GM18520 (cell line): ENCODE results near the gene GALNT15.

Experiments used
- ATAC-seq: cut with Tn5 transposase; IDR thresholded peaks from one replicate; pipeline ENCODE4 v1.9.1; 2021; ENCODE audit not compliant: unreplicated experiment

The GALNT15 gene

GRCh38 chr3:16222547-16222946 is 48.1 kb downstream of the GALNT15 start:
- ATAC-seq: no peak

DNA sequence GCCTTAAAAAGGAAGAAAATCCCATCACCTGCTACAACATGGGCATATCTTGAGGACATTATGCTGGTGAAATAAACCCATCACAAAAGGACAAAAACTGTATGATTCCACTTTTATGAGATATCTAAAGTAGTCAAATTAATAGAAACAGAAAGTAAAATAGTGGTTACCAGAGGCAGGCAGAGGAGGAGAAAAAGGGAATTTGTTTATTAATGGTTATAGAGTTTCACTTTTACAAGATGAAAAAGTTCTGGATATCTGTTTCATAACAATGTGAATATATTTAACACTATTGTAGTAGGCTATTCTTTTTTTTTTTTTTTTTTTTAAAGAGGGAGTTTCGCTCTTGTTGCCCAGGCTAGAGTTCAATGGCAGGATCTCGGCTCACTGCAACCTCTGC is 49.8 kb downstream of the GALNT15 start:
- no peak for ATAC-seq

- ATAC-seq: no peak
These were observed 53.1 kb downstream of the GALNT15 start for GRCh38 chr3:16227566-16227965.

DNA sequence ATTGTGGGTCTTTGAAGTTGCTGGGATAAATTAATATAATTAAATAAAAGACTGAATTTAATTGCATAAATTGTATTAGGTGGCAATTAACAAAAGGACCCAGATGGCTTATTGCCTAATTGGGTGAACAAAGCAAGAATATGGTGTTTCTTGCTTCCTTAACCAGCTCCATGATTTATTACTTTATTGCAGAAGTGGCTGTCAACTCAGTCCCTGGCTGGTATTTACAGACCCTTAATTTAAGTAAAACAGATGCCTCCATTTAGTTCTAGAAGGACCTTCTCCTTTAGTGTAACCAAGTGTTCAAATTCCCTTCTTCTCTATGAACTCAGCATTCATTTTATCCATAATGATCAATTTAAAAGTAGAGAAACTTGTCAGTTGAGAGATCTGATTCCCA is 55.2 kb downstream of the GALNT15 start:
- no peak for ATAC-seq

DNA sequence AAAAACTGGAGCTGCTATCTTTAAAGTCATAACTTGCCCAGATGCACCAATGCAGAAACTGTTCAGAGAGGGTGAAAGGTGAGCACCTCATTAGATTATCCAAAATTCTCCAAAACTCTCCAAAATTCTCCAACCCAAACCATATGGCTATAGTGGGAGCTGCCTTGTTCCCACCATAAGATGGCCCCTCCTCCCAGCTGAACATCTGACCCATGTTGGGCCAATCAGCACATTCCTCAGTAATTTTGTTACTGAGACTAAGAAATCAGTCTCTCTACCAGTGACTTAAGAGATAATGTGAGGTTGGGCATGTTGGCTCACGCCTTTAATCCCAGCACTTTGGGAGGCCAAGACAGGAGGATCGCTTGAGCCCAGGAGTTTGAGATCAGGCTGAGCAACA is 57.5 kb downstream of the GALNT15 start:
- ATAC-seq: no peak

DNA sequence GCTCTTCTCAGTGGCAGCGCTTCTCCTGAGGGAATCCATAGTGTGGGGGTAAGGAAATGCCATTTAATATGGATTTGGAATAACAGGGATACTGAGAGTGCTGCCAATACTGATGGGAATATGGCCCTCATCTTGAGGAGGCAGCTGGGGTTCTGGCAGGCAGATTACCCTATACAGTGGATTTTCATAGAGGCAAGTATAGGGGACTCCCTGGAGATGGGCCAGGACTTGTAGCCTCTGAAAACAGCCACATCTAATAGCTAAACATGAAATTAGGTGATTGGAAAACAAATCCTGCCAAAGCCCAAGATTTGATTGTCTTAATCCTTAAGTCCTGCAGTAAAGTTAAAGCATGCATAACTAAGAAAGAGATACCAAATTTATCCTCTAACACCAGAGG is 59.3 kb downstream of the GALNT15 start:
- ATAC-seq: no peak

- no peak for ATAC-seq
These were observed 59.8 kb downstream of the GALNT15 start for GRCh38 chr3:16234281-16234680.

- ATAC-seq: no peak
These were observed 61.7 kb downstream of the GALNT15 start for GRCh38 chr3:16236030-16236639.

DNA sequence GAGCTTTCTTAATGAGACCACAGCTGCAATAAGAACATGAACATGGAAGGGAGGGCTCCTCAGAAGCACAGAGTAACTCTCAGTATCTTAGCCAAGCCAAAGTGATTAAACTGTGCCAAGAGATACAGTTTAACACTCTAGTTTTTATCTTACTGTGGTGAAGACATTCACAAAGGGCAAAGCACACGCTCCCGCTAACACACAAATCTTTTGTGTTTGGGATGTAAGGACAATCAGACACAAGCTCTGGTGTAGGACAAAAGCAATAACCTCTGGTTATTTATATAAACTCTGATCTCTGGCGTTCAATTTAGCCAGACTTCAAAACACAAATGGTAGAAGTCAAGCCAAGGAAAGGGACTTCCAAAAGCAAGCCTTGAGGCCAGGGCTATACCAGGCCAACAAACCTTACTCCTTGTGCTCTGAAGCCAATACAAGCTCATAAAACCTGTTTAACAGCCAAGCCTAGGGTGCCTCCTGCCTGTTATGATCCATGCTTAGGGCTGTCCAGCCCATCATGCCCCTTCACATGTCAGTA is 62.4 kb downstream of the GALNT15 start:
- no peak for ATAC-seq

DNA sequence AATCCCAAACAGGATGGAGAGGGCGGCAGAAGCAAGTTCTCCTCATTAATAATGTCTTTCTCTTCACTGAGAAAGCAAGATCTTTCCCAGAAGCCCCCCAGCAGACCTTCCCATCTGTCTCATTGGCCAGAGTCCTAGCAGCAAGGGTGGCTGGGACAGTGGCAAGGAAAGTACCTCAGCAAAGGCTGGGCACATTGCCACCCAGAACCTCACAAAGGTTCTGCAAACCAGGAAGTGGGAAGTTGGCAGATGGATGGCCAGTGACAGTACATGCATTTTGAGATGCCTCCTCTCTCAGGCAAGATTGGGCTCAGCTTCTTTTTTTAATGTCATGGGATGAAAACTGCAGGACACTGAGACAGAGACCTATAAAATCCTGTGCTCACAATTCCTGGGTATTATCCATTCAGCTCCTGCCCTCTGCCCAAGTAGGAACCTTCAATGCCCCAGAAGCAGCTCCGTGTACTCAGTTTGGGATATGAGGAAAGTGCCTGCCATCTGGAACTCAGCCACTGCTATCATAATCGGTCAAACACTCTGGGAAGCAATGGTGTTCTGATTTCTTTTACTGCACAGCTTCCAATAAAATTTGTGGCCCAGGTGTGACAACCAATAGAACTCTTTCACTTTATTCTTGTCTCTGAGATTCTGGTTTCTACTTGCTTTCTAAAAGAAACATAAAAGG is 64.7 kb downstream of the GALNT15 start:
- ATAC-seq: no peak

DNA sequence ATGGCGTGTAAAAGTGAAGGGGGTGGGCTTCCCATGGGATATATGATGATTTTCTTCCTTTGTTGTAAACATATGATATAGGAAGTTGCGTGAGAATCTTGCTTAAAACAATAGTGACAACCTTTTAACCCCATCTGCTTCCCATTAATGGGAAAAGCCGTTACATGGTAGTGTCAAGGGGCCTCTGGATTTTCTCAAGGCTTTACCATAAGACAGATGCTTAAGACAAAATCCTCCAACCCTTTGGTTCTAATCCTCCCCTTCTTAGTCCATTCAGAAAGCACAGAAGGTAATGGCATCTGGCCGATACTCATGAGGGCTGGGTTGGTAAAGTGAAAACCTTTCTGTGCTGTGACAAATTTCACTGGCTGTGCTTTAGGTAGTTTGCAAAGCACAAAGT is 65.3 kb downstream of the GALNT15 start:
- ATAC-seq: no peak

GRCh38 chr3:16240229-16241023 is 65.9 kb downstream of the GALNT15 start:
- ATAC-seq: no peak

DNA sequence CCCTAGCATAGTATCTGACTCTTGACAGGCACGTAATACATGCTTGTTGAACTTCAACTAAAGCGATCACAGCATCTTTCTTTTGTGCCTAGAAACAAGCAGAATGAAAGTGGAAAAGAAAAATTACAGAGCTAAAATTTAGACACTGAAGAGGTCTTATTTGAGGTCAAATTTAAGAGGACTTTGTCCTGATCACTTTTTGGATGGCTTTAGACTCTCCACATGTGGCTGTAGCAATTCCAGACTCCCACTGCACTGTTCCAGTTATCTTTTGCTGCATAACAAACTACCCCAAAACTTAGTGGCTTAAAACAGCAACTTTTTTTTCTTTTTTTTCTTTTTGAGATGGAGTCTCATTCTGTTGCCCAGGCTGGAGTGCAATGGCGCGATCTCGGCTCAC is 66.7 kb downstream of the GALNT15 start:
- no peak for ATAC-seq

DNA sequence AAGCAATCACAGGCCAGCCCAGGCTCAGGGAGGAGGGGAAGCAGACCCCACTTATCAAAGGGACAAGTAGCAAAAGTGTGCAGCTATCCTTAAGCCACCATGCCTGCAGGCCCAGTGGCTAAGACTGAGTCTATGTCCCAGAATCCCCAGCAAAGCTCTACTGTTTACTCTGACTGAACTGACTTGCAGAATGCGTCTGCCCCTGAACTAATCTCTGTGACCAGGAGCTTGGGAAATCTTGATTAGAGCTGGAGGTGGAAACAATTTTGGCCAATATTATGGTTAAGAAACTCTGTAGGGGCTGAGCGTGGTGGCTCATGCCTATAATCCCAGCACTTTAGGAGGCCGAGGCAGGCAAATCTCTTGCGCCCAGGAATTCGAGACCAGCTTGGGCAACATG is 67.7 kb downstream of the GALNT15 start:
- no peak for ATAC-seq

DNA sequence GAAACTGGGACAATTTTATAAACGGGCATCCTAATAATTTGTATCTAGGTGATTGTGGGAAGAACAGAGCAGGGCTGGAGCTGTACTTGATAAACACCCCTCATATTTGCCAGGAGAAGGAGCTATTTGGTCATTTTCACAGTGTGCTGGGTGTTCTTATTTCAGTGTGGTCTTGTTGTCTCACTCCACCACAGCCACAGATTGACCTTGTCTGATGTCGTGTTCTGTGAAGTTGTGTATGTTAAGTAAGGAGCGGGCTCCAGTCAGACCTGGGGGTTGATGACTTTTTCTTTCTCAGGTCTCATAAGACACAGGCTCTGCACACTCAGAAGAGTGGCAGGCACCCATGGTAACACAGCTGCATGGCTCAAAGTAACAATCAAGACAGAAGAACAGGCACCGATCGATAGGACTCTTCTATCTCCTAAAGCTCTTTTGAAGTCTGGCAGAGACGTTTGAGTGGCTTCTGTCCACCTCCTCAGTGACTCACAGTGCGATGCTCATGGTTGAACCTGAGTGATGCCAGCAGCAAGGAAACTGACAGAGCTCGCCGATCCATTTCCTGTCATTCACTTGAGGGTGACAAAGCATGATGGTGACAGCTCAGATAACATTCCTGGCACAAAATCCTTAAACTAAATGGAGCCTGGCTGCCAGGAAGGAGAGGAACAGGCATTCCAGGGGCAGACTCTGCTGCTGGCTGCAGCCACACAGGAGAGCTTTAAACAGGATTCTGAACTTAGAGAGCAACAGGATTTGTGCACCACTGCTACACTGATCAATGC is 69.4 kb downstream of the GALNT15 start:
- ATAC-seq: no peak

DNA sequence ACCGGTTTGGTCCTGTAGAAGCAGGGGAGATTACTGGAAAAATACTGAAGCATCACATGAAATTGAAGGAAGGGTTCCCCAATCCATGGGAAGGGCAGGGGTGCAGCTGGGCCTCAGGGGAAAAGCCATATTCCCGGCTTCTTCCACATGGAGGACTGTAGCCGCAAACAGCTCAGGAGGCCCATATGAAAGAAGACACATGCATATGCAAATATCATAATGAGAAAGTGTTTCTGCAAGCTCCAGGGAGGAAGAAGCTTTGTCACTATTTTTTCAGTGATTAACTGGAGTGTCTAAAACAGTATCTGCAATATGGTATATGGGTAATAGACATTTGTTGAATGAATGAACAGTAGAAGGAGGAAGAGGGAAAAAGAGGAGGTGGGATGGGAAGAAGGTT is 71.1 kb downstream of the GALNT15 start:
- ATAC-seq: no peak

GRCh38 chr3:16247282-16248061 is 73.0 kb downstream of the GALNT15 start:
- peak; percentile 41 for ATAC-seq

DNA sequence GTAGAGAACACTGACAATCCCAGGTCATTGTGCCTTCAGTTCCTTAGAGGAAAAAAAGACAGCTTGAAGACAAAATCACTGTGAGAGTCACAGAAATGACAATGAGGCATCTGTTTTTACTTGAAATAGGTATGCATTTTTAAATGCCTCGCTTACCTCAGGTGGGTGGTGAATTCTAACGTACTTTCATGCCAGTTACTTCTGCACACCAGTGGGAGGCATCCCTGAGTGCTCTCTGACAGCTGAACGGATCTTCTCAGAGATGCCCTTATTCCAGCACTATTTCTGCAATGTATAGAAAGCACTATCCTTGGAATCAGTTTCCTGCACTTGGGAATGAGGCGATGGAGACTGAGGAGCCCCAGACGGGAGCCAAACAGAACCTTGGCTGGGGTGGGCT is 74.1 kb downstream of the GALNT15 start:
- no peak for ATAC-seq

- ATAC-seq: no peak
These were observed 74.9 kb downstream of the GALNT15 start for GRCh38 chr3:16249336-16249735.

DNA sequence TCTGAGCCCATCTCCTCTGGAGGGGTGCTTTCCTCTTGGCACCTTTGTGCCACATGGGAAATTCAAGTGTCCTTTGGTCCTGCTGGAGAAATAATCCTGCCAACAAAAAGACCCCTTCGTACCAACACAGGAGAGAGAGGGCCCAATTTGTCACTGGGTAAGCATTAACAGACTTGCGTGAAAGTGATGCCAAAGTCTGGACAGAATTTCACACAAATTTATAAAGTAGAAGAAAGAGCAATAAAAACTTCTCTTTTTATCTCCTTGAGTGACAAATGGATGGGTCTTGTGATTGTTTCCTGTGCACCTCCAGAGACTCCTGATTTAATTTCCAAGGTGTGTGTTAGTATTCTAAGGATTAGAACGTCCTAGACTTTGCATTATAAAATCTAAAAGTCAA is 75.4 kb downstream of the GALNT15 start:
- no peak for ATAC-seq
